Measurements from ENCODE around the gene B4GALT6.

The B4GALT6 gene

GRCh38 chr18:31637445-31637844, 46.9 kb downstream of the B4GALT6 start:
- Histone ChIP-seq H3K9ac (ENCODE audit: low read depth in 1 of 2, low read length in 2 of 2) (no peak overlapping the region), H3K9me3 (ENCODE audit: control insufficient read depth in 1 of 2, low read length in 2 of 2) (no peaks in the 10 kb centered on the region), H3K4me1 (ENCODE audit: control insufficient read depth in 1 of 2, insufficient read depth in 2 of 2, low read length in 2 of 2) (no peaks in the 10 kb centered on the region), H3K27me3 (ENCODE audit: control insufficient read depth in 1 of 2, insufficient read depth in 2 of 2, low read length in 2 of 2) (no peaks in the 10 kb centered on the region), H3K4me3 (ENCODE audit: low read depth in 1 of 2, low read length in 2 of 2) (no peak overlapping the region), H3K27ac (ENCODE audit: low read depth, low read length) (no peak overlapping the region), H3K36me3 (ENCODE audit: control insufficient read depth in 1 of 2, insufficient read depth in 2 of 2, low read length in 2 of 2) (peaks cover 0 to 2% of the 10 kb centered on the region in 2 donors)

- H3K36me3 ChIP-seq (ENCODE audit: control insufficient read depth in 1 of 2, insufficient read depth in 2 of 2, low read length in 2 of 2) = peaks cover 0 to 2% of the 10 kb centered on the region in 2 donors
- H3K4me3 ChIP-seq (ENCODE audit: low read depth in 1 of 2, low read length in 2 of 2) = no peak overlapping the region
- H3K27ac ChIP-seq (ENCODE audit: low read depth, low read length) = no peak overlapping the region
- no peaks in the 10 kb centered on the region for H3K9me3 ChIP-seq (ENCODE audit: control insufficient read depth in 1 of 2, low read length in 2 of 2)
- H3K27me3 ChIP-seq (ENCODE audit: control insufficient read depth in 1 of 2, insufficient read depth in 2 of 2, low read length in 2 of 2) = no peaks in the 10 kb centered on the region
- H3K4me1 ChIP-seq (ENCODE audit: control insufficient read depth in 1 of 2, insufficient read depth in 2 of 2, low read length in 2 of 2) = no peaks in the 10 kb centered on the region
- no peak overlapping the region for H3K9ac ChIP-seq (ENCODE audit: low read depth in 1 of 2, low read length in 2 of 2)
Measured at GRCh38 chr18:31636387-31636786, 48.0 kb downstream of the B4GALT6 start.

GRCh38 chr18:31634331-31634713, 50.1 kb downstream of the B4GALT6 start:
- H3K27ac ChIP-seq (ENCODE audit: low read depth, low read length) = no peak overlapping the region
- no peaks in the 10 kb centered on the region for H3K9me3 ChIP-seq (ENCODE audit: control insufficient read depth in 1 of 2, low read length in 2 of 2)
- no peak overlapping the region for H3K4me3 ChIP-seq (ENCODE audit: low read depth in 1 of 2, low read length in 2 of 2)
- no peaks in the 10 kb centered on the region for H3K27me3 ChIP-seq (ENCODE audit: control insufficient read depth in 1 of 2, insufficient read depth in 2 of 2, low read length in 2 of 2)
- peaks cover 0 to 9% of the 10 kb centered on the region in 2 donors for H3K36me3 ChIP-seq (ENCODE audit: control insufficient read depth in 1 of 2, insufficient read depth in 2 of 2, low read length in 2 of 2)
- no peak overlapping the region for H3K9ac ChIP-seq (ENCODE audit: low read depth in 1 of 2, low read length in 2 of 2)
- H3K4me1 ChIP-seq (ENCODE audit: control insufficient read depth in 1 of 2, insufficient read depth in 2 of 2, low read length in 2 of 2) = no peaks in the 10 kb centered on the region

GRCh38 chr18:31633392-31634330, 50.7 kb downstream of the B4GALT6 start:
- H3K9ac ChIP-seq (ENCODE audit: low read depth in 1 of 2, low read length in 2 of 2) = no peak overlapping the region
- no peak overlapping the region for H3K4me3 ChIP-seq (ENCODE audit: low read depth in 1 of 2, low read length in 2 of 2)
- no peak overlapping the region for H3K27ac ChIP-seq (ENCODE audit: low read depth, low read length)
- no peaks in the 10 kb centered on the region for H3K9me3 ChIP-seq (ENCODE audit: control insufficient read depth in 1 of 2, low read length in 2 of 2)
- no peaks in the 10 kb centered on the region for H3K4me1 ChIP-seq (ENCODE audit: control insufficient read depth in 1 of 2, insufficient read depth in 2 of 2, low read length in 2 of 2)
- peaks cover 0 to 9% of the 10 kb centered on the region in 2 donors for H3K36me3 ChIP-seq (ENCODE audit: control insufficient read depth in 1 of 2, insufficient read depth in 2 of 2, low read length in 2 of 2)
- no peaks in the 10 kb centered on the region for H3K27me3 ChIP-seq (ENCODE audit: control insufficient read depth in 1 of 2, insufficient read depth in 2 of 2, low read length in 2 of 2)

GRCh38 chr18:31632356-31632755, 52.0 kb downstream of the B4GALT6 start:
- no peaks in the 10 kb centered on the region for H3K27me3 ChIP-seq (ENCODE audit: control insufficient read depth in 1 of 2, insufficient read depth in 2 of 2, low read length in 2 of 2)
- H3K36me3 ChIP-seq (ENCODE audit: control insufficient read depth in 1 of 2, insufficient read depth in 2 of 2, low read length in 2 of 2) = peaks cover 0 to 9% of the 10 kb centered on the region in 2 donors

GRCh38 chr18:31631526-31631925, 52.9 kb downstream of the B4GALT6 start:
- Histone ChIP-seq H3K27me3 (ENCODE audit: control insufficient read depth in 1 of 2, insufficient read depth in 2 of 2, low read length in 2 of 2) (no peaks in the 10 kb centered on the region), H3K4me3 (ENCODE audit: low read depth in 1 of 2, low read length in 2 of 2) (no peak overlapping the region), H3K9me3 (ENCODE audit: control insufficient read depth in 1 of 2, low read length in 2 of 2) (no peaks in the 10 kb centered on the region), H3K27ac (ENCODE audit: low read depth, low read length) (no peak overlapping the region), H3K36me3 (ENCODE audit: control insufficient read depth in 1 of 2, insufficient read depth in 2 of 2, low read length in 2 of 2) (peaks cover 0 to 9% of the 10 kb centered on the region in 2 donors), H3K4me1 (ENCODE audit: control insufficient read depth in 1 of 2, insufficient read depth in 2 of 2, low read length in 2 of 2) (no peaks in the 10 kb centered on the region), H3K9ac (ENCODE audit: low read depth in 1 of 2, low read length in 2 of 2) (no peak overlapping the region)

More at GRCh38 chr18:31632356-31632755, 52.0 kb downstream of the B4GALT6 start:
- Histone ChIP-seq H3K4me3 (ENCODE audit: low read depth in 1 of 2, low read length in 2 of 2) (no peak overlapping the region), H3K9ac (ENCODE audit: low read depth in 1 of 2, low read length in 2 of 2) (no peak overlapping the region), H3K9me3 (ENCODE audit: control insufficient read depth in 1 of 2, low read length in 2 of 2) (no peaks in the 10 kb centered on the region), H3K4me1 (ENCODE audit: control insufficient read depth in 1 of 2, insufficient read depth in 2 of 2, low read length in 2 of 2) (no peaks in the 10 kb centered on the region), H3K27ac (ENCODE audit: low read depth, low read length) (no peak overlapping the region)

GRCh38 chr18:31630549-31630948, 53.8 kb downstream of the B4GALT6 start:
- peaks cover 0 to 10% of the 10 kb centered on the region in 2 donors for H3K36me3 ChIP-seq (ENCODE audit: control insufficient read depth in 1 of 2, insufficient read depth in 2 of 2, low read length in 2 of 2)
- H3K27me3 ChIP-seq (ENCODE audit: control insufficient read depth in 1 of 2, insufficient read depth in 2 of 2, low read length in 2 of 2) = no peaks in the 10 kb centered on the region
- no peak overlapping the region for H3K27ac ChIP-seq (ENCODE audit: low read depth, low read length)
- no peak overlapping the region for H3K4me3 ChIP-seq (ENCODE audit: low read depth in 1 of 2, low read length in 2 of 2)
- H3K4me1 ChIP-seq (ENCODE audit: control insufficient read depth in 1 of 2, insufficient read depth in 2 of 2, low read length in 2 of 2) = no peaks in the 10 kb centered on the region
- no peak overlapping the region for H3K9ac ChIP-seq (ENCODE audit: low read depth in 1 of 2, low read length in 2 of 2)
- H3K9me3 ChIP-seq (ENCODE audit: control insufficient read depth in 1 of 2, low read length in 2 of 2) = no peaks in the 10 kb centered on the region

- Histone ChIP-seq H3K9ac (ENCODE audit: low read depth in 1 of 2, low read length in 2 of 2) (no peak overlapping the region), H3K27me3 (ENCODE audit: control insufficient read depth in 1 of 2, insufficient read depth in 2 of 2, low read length in 2 of 2) (no peaks in the 10 kb centered on the region), H3K4me3 (ENCODE audit: low read depth in 1 of 2, low read length in 2 of 2) (no peak overlapping the region), H3K27ac (ENCODE audit: low read depth, low read length) (no peak overlapping the region), H3K36me3 (ENCODE audit: control insufficient read depth in 1 of 2, insufficient read depth in 2 of 2, low read length in 2 of 2) (peaks cover 0 to 12% of the 10 kb centered on the region in 2 donors), H3K9me3 (ENCODE audit: control insufficient read depth in 1 of 2, low read length in 2 of 2) (no peaks in the 10 kb centered on the region), H3K4me1 (ENCODE audit: control insufficient read depth in 1 of 2, insufficient read depth in 2 of 2, low read length in 2 of 2) (no peaks in the 10 kb centered on the region)
Measured at GRCh38 chr18:31626409-31626808, 58.0 kb downstream of the B4GALT6 start.

GRCh38 chr18:31624892-31625640, 59.3 kb downstream of the B4GALT6 start:
- Histone ChIP-seq H3K9ac (ENCODE audit: low read depth in 1 of 2, low read length in 2 of 2) (no peak overlapping the region), H3K4me3 (ENCODE audit: low read depth in 1 of 2, low read length in 2 of 2) (no peak overlapping the region), H3K27me3 (ENCODE audit: control insufficient read depth in 1 of 2, insufficient read depth in 2 of 2, low read length in 2 of 2) (no peaks in the 10 kb centered on the region), H3K4me1 (ENCODE audit: control insufficient read depth in 1 of 2, insufficient read depth in 2 of 2, low read length in 2 of 2) (no peaks in the 10 kb centered on the region), H3K9me3 (ENCODE audit: control insufficient read depth in 1 of 2, low read length in 2 of 2) (no peaks in the 10 kb centered on the region), H3K36me3 (ENCODE audit: control insufficient read depth in 1 of 2, insufficient read depth in 2 of 2, low read length in 2 of 2) (peaks cover 0 to 5% of the 10 kb centered on the region in 2 donors), H3K27ac (ENCODE audit: low read depth, low read length) (no peak overlapping the region)

- Histone ChIP-seq H3K27me3 (ENCODE audit: control insufficient read depth in 1 of 2, insufficient read depth in 2 of 2, low read length in 2 of 2) (no peaks in the 10 kb centered on the region), H3K36me3 (ENCODE audit: control insufficient read depth in 1 of 2, insufficient read depth in 2 of 2, low read length in 2 of 2) (no peaks in the 10 kb centered on the region), H3K4me3 (ENCODE audit: low read depth in 1 of 2, low read length in 2 of 2) (no peak overlapping the region), H3K9ac (ENCODE audit: low read depth in 1 of 2, low read length in 2 of 2) (no peak overlapping the region), H3K9me3 (ENCODE audit: control insufficient read depth in 1 of 2, low read length in 2 of 2) (no peaks in the 10 kb centered on the region), H3K4me1 (ENCODE audit: control insufficient read depth in 1 of 2, insufficient read depth in 2 of 2, low read length in 2 of 2) (no peaks in the 10 kb centered on the region), H3K27ac (ENCODE audit: low read depth, low read length) (no peak overlapping the region)
Measured at GRCh38 chr18:31619291-31619690, 65.1 kb downstream of the B4GALT6 start.
